ENCODE data around the gene CALM1. TPM values are rescaled to one million over a fixed set of nuclear protein-coding genes. Genes with fewer than 3 reads are reported as not detected.
"Not testable (repeated sequence)": the region's sequence is repeated elsewhere in the genome, so short reads cannot be mapped to it uniquely, and the experiment has no call there.

The CALM1 gene
- total RNA-seq, 1 experiment from 2014 or later, result 350 TPM

DNA sequence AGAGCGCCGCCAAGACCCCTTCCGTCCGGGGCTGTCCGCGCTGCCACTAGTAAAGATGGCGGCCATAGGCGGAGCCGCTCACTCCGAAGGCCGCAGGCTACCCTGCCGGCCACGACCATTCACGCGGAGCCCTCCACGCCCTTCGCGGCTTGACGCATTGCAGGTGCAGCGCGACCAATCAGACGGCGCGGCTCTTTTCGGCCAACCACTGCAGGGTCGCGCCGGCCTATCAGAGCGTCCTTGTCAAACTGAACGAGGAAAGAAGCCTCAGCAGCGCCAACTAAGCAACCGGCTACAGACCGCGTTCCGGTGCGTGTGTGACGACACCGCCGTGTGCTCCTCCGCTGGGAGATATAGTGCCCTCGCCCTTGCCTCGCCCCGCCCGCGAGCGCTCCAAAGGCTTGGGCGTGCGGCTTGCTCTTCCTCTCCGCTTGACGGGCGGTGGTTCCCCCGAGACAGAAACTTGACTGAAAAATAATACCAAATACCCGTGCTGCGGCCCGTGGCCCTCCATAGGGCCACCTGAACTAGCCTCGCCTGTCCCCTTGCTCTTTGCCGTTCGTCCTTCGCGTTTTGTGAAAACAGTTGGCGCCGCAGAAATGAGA, 13.6 kb upstream of the CALM1 start:
- DNase-seq (ENCODE audit: low read depth), result peak; percentile 99

- DNase-seq (ENCODE audit: low read depth), result no peak
Observed at GRCh38 chr14:90383731-90384542, 12.9 kb upstream of the CALM1 start.

- DNase-seq (ENCODE audit: low read depth), result no peak
Observed at GRCh38 chr14:90384543-90384911, 12.3 kb upstream of the CALM1 start.

GRCh38 chr14:90386321-90386720, 10.5 kb upstream of the CALM1 start:
- DNase-seq (ENCODE audit: low read depth), result no peak

DNA sequence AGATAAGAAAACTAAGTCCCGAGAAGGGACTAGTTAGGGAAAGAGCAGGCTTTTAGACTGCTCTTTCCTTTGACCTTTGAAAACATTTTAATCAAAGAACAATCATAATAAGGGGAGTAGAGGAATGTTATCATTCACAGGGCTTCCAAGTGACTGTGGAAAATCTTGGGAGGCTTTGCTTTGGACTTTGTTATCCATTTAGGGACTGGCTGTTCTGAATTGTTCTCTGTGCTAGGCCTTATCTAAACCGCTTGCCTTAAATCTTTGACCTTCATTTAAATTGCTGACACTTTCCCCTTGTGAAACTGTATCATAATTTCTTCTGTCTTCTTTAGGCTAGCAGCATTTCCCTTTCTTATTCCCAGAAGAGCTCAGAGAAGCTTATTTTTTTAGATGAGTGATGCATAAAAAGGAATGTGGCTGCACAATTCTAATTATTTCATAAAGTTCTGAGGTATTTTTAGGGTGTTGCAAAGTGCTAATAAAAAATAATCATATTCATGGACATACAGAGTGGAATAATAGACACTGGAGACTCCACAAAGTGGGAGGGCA, 9.5 kb upstream of the CALM1 start:
- DNase-seq (ENCODE audit: low read depth), result no peak

GRCh38 chr14:90388437-90388836, 8.4 kb upstream of the CALM1 start:
- DNase-seq (ENCODE audit: low read depth), result peak; percentile 96

- DNase-seq (ENCODE audit: low read depth), result no peak
Observed at GRCh38 chr14:90388982-90389381, 7.8 kb upstream of the CALM1 start.

DNA sequence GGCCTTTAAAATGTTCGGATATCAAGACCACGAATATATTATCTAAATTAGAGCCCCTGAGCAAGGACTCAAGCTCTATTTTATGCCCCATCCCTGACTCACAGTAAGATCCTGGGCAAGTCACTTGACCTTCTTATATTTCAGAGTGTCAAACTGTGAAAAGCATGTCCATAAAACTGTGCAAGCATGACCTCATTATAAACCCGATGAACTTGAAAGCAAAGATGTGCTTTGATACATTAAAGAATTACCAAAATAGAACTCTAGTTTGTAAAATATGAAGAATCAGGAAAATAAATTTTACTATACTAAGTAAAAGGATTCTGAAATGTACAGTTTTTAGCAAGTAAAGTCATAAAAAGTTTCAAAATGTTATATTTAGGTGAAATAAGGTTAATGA, 2.9 kb upstream of the CALM1 start:
- no peak for DNase-seq (ENCODE audit: low read depth)

- DNase-seq (ENCODE audit: low read depth), result not testable (repeated sequence)
Observed at GRCh38 chr14:90394782-90395181, 2.0 kb upstream of the CALM1 start.

GRCh38 chr14:90397425-90398314, 841 bp downstream of the CALM1 start:
- no peak for DNase-seq (ENCODE audit: low read depth)

DNA sequence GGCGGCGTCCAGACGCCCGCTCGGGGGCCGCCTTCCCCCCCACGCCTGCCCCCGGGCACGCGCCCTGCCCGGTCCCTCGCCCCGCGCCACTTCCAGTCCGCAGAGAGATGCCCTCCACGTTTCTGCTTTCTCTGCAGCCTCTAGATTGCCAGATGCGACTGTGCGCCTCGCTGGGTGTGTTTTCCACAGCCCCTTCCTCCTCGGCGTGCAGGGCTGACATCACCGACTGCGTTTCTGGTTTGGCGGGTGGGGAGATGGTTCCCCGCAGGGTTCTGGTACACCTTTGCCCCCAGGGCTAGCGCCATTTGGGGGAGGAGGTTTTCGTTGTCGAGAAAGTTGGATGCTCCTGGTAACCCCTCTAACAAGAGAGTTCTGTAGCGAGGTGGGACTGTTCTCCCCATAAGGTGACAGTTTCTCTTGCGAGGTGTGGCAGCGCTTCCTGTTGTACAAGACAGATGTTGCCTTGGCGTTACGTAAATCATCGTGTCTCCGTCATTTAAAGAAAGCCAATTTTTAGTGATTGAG, 1.5 kb downstream of the CALM1 start:
- no peak for DNase-seq (ENCODE audit: low read depth)

GRCh38 chr14:90398841-90399540, 2.2 kb downstream of the CALM1 start:
- DNase-seq (ENCODE audit: low read depth), result no peak

- peak; percentile 87 for DNase-seq (ENCODE audit: low read depth)
Observed at GRCh38 chr14:90399541-90400444, 3.0 kb downstream of the CALM1 start.

- DNase-seq (ENCODE audit: low read depth), result no peak
Observed at GRCh38 chr14:90400904-90401561, 4.2 kb downstream of the CALM1 start.

- no peak for DNase-seq (ENCODE audit: low read depth)
Observed at GRCh38 chr14:90402016-90402415, 5.2 kb downstream of the CALM1 start.

DNA sequence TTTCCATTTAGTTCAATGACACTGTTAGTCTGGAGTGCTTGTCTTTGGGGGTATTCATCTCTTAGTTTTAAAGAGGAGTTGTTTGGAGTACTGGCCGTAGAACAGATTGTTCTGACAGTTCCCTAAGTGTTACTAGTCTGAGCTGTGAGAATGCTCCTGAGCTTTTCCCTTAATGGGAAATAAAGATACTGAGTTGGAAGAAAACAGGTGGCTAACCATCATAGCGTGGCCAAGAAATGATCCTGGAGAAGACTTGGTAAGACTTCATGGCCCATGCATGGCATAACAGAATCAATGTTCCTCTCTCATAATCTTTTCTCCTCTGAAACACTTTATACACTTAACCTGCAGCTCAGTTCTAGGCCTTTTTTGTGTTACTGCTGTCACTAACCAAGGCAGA, 6.2 kb downstream of the CALM1 start:
- no peak for DNase-seq (ENCODE audit: low read depth)

DNA sequence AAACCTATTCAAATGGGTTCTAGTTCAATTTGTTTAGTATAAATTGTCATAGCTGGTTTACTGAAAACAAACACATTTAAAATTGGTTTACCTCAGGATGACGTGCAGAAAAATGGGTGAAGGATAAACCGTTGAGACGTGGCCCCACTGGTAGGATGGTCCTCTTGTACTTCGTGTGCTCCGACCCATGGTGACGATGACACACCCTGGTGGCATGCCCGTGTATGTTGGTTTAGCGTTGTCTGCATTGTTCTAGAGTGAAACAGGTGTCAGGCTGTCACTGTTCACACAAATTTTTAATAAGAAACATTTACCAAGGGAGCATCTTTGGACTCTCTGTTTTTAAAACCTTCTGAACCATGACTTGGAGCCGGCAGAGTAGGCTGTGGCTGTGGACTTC, 8.3 kb downstream of the CALM1 start:
- DNase-seq (ENCODE audit: low read depth), result no peak

GRCh38 chr14:90405755-90406154, 8.9 kb downstream of the CALM1 start:
- no peak for DNase-seq (ENCODE audit: low read depth)

DNA sequence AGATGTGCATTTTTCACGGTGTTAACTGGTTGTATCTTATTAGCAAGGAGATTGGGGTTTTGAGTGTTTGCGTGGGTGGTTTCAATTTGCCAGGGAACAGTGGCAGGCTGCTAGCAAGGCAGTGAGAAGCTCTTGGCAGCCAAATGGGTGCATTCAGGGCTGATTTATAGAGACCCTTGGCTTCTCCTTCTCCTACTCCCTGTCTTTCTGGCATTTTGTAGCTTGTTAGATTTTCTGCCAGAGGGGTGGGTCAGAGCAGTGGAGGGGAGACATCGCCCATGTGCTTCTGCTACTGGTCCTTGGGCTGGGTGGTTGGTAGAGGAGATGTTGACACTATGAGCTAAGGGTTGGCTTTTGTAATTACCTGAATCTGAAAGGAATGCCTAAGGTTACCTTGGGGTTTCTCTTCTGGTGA, 9.6 kb downstream of the CALM1 start:
- DNase-seq (ENCODE audit: low read depth), result no peak

- no peak for DNase-seq (ENCODE audit: low read depth)
Observed at GRCh38 chr14:90407230-90407629, 10.4 kb downstream of the CALM1 start.
